BJ (cell line): ENCODE measurements around the gene DMAC2. TPM values are rescaled to one million over a fixed set of nuclear protein-coding genes. Genes with fewer than 3 reads are reported as not detected.

ENCODE experiments used
- polyA plus RNA-seq: library from polyadenylated mRNA; depleted of rRNA; stranded (reverse); fragments of >200 nt; gene quantifications from 2 replicates; pipeline ENCODE4 v1.2.3, GENCODE V29; 2011; rRNA removed
- small RNA-seq: library from RNA; depleted of rRNA; stranded (forward); fragments of <200 nt; gene quantifications from one replicate; pipeline ENCODE3, GENCODE V24; 2012; ENCODE audit warnings: low replicate concordance, low read depth; ENCODE audit not compliant: insufficient read length

Gene DMAC2
- polyA plus RNA-seq, 1 experiment, result 82.4 TPM

Small RNA genes within 50 kb of the gene (small RNA-seq; reads per million reads assigned to genes)
- not detected for gene RF00017

Other genes starting within 250 kb of the DMAC2 start
- gene CYP2S1, start 246.7 kb downstream of the DMAC2 start, polyA plus RNA-seq, result 0.27 and 0.53 TPM in 2 replicates
- 190 and 260 TPM in 2 replicates for gene AXL, start 220.7 kb downstream of the DMAC2 start, polyA plus RNA-seq
- 35.4 and 37.9 TPM in 2 replicates for gene HNRNPUL1, start 175.5 kb downstream of the DMAC2 start, polyA plus RNA-seq
- gene CCDC97, start 129.7 kb downstream of the DMAC2 start, polyA plus RNA-seq, result 7.2 and 10.3 TPM in 2 replicates
- gene TGFB1, start 86.0 kb downstream of the DMAC2 start, polyA plus RNA-seq, result 7.3 and 11.2 TPM in 2 replicates
- 6.6 and 10.9 TPM in 2 replicates for gene B9D2, start 75.8 kb downstream of the DMAC2 start, polyA plus RNA-seq
- 3.2 and 5.1 TPM in 2 replicates for gene TMEM91, start 63.4 kb downstream of the DMAC2 start, polyA plus RNA-seq
- 16.5 and 24.7 TPM in 2 replicates for gene EXOSC5, start 42.6 kb downstream of the DMAC2 start, polyA plus RNA-seq
- 15.1 and 24.2 TPM in 2 replicates for gene BCKDHA, start 42.1 kb downstream of the DMAC2 start, polyA plus RNA-seq
- gene B3GNT8, start 12.5 kb downstream of the DMAC2 start, polyA plus RNA-seq, result 0.36 and 0.40 TPM in 2 replicates
- not detected in 2 replicates for gene ERICH4, start 3.2 kb upstream of the DMAC2 start, polyA plus RNA-seq
- gene CEACAM21, start 136.3 kb upstream of the DMAC2 start, polyA plus RNA-seq, result not detected in 2 replicates
- gene CEACAM4, start 187.2 kb upstream of the DMAC2 start, polyA plus RNA-seq, result not detected in 2 replicates
- not detected in 2 replicates for gene CEACAM7, start 248.4 kb upstream of the DMAC2 start, polyA plus RNA-seq